Measurements from ENCODE around the gene LHX4.

The LHX4 gene

DNA sequence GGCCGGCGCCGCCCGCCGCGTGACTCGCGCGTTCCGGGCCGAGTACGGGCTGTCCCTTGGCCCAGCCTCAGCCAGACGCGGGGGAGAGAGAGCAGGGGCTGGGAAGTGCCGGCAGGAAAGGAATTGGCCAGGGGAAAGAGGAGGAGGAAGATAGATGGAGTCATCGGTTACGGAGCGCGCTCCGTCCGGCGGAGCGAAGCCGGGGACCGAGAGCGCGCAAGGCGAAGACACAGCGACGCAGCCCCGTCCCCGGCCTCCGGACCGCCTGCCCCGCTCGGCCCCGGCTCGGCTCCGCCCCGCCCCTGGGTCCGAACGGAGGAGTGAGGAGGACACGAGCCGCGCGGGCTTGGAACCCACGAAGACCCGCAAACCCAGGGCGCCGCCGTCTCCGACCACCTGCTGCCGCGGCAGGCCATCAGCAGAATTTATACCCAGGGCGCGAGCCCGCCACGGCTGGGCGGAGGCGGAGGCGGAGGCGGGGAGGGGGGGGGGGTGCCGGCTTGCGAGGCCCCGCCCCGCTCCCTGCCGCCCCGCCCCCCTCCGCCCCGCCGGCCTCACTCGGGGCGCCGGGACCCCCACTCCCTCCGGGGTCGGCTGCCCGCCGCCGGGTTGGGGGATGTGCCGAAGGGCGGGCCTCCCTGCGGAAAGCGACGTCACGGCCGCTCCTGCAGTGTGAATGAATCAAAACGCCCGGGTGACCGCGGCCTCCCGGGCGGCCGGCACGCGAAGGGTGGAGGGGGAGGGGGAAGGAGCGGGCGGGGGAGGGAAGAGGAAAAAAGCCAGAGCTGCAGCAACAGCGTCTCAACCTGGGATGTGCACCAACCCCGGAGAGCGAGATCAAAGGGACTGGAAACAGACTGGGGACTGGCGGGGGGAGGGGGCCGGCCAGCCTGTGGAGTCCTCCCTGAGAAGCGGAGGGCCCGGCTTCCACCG lies at the start of gene LHX4:
LHX4 (plus strand) TSS at position 782 of the 933 bp plus-strand sequence. CDS start 266 bp downstream, outside the sequence.
- H3K27ac Mint-ChIP-seq, result no peak within 1 kb of the TSS
- peaks cover 87% of the 10 kb centered on the region for H3K27me3 Mint-ChIP-seq (ENCODE audit: low read depth)
- H3K36me3 Mint-ChIP-seq (ENCODE audit: low read depth), result no peaks in the 10 kb centered on the region
- peaks cover 13% of the 10 kb centered on the region for H3K4me1 Mint-ChIP-seq (ENCODE audit: low read depth)
- peak within 1 kb of the TSS; percentile 79 for H3K4me3 Mint-ChIP-seq
- no peaks in the 10 kb centered on the region for H3K9me3 Mint-ChIP-seq

- no peak overlapping the region for H3K4me3 Mint-ChIP-seq
- H3K27ac Mint-ChIP-seq, result no peak overlapping the region
- peaks cover 1% of the 10 kb centered on the region for H3K36me3 Mint-ChIP-seq (ENCODE audit: low read depth)
- H3K9me3 Mint-ChIP-seq, result no peaks in the 10 kb centered on the region
- H3K4me1 Mint-ChIP-seq (ENCODE audit: low read depth), result no peaks in the 10 kb centered on the region
- no peaks in the 10 kb centered on the region for H3K27me3 Mint-ChIP-seq (ENCODE audit: low read depth)
Measured at GRCh38 chr1:180181048-180181447, 49.0 kb upstream of the LHX4 start.

DNA sequence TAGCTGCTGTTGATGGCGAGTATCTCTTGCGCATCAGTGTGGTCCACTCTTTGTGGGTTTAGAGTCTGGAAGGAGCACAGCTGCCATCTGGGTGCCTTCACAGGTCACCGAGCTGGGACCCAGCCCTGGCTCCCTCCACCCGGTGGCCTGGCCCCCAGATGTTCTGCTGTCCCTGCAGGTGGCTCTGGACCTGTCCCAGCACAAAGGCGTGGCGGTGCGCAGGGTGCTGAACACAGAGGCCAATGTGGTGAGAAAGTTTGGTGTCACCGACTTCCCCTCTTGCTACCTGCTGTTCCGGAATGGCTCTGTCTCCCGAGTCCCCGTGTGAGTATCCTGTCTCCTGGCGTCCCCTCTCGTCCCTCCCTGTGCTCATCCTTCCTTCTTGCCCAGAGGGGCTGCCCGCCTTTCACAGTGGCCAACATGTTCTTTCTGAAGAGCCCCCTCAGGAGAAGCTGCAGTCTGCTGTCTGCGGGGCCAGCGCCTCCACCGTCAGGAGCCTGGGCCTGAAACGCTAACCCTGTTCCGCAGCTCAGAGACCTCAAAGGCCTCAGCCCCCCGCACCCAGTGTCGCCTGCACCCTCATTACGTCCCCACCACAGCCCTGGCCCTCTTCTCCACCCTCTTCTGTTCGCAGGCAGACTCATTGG lies 47.9 kb upstream of the LHX4 start:
- H3K36me3 Mint-ChIP-seq (ENCODE audit: low read depth), result peaks cover 2% of the 10 kb centered on the region
- H3K27me3 Mint-ChIP-seq (ENCODE audit: low read depth), result no peaks in the 10 kb centered on the region
- H3K27ac Mint-ChIP-seq, result no peak overlapping the region
- H3K4me3 Mint-ChIP-seq, result no peak overlapping the region
- no peaks in the 10 kb centered on the region for H3K9me3 Mint-ChIP-seq
- no peaks in the 10 kb centered on the region for H3K4me1 Mint-ChIP-seq (ENCODE audit: low read depth)

DNA sequence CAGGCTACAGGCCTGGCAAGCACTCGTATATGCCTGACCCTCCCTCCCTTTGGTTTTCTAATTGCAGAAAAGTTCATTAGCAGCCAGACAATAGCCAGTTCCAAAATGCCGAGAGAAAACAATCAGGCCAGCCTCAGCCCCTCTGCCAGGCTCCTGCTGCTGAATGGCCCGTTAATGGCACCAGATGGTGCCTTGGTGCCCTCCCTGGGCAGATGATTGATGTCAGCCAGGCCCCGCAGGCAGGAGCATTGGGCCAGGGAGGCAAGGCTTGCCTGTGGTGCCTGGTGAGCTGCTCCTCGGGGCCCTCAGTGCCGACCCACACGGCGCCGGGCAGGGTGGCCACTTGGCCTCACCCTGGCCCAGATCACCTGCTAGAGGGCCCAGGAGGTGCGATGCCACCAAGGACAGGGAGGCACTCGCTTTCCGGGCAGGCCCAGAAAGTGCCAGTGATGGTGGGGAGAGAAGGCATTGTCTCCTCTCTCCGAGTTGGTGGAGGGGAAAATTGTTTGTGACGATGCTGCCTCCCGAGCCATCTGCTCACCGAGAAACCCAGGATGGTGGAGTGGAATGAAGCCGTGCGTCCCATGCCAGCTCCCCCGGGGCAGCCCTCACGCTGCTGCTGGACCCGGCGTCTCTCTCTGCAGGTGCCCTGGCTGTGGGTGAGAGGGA lies 47.3 kb upstream of the LHX4 start:
- Mint-ChIP-seq H3K36me3 (ENCODE audit: low read depth) (peaks cover 2% of the 10 kb centered on the region), H3K27ac (no peak overlapping the region), H3K27me3 (ENCODE audit: low read depth) (no peaks in the 10 kb centered on the region), H3K4me3 (no peak overlapping the region), H3K9me3 (no peaks in the 10 kb centered on the region), H3K4me1 (ENCODE audit: low read depth) (no peaks in the 10 kb centered on the region)

- no peaks in the 10 kb centered on the region for H3K9me3 Mint-ChIP-seq
- H3K27ac Mint-ChIP-seq, result no peak overlapping the region
- H3K4me3 Mint-ChIP-seq, result no peak overlapping the region
- peaks cover 2% of the 10 kb centered on the region for H3K36me3 Mint-ChIP-seq (ENCODE audit: low read depth)
- H3K4me1 Mint-ChIP-seq (ENCODE audit: low read depth), result no peaks in the 10 kb centered on the region
- no peaks in the 10 kb centered on the region for H3K27me3 Mint-ChIP-seq (ENCODE audit: low read depth)
Measured at GRCh38 chr1:180183426-180183825, 46.6 kb upstream of the LHX4 start.

- H3K4me3 Mint-ChIP-seq, result no peak overlapping the region
- no peaks in the 10 kb centered on the region for H3K27me3 Mint-ChIP-seq (ENCODE audit: low read depth)
- no peaks in the 10 kb centered on the region for H3K4me1 Mint-ChIP-seq (ENCODE audit: low read depth)
- no peak overlapping the region for H3K27ac Mint-ChIP-seq
- no peaks in the 10 kb centered on the region for H3K9me3 Mint-ChIP-seq
- peaks cover 2% of the 10 kb centered on the region for H3K36me3 Mint-ChIP-seq (ENCODE audit: low read depth)
Measured at GRCh38 chr1:180184041-180184440, 46.0 kb upstream of the LHX4 start.

GRCh38 chr1:180185281-180185680 lies 44.8 kb upstream of the LHX4 start:
- H3K27me3 Mint-ChIP-seq (ENCODE audit: low read depth), result no peaks in the 10 kb centered on the region

GRCh38 chr1:180185971-180186645 lies 44.0 kb upstream of the LHX4 start:
- no peak overlapping the region for H3K4me3 Mint-ChIP-seq
- no peaks in the 10 kb centered on the region for H3K9me3 Mint-ChIP-seq
- no peak overlapping the region for H3K27ac Mint-ChIP-seq
- H3K27me3 Mint-ChIP-seq (ENCODE audit: low read depth), result no peaks in the 10 kb centered on the region
- peaks cover 2% of the 10 kb centered on the region for H3K36me3 Mint-ChIP-seq (ENCODE audit: low read depth)
- no peaks in the 10 kb centered on the region for H3K4me1 Mint-ChIP-seq (ENCODE audit: low read depth)

More at GRCh38 chr1:180185281-180185680, 44.8 kb upstream of the LHX4 start:
- Mint-ChIP-seq H3K36me3 (ENCODE audit: low read depth) (peaks cover 2% of the 10 kb centered on the region), H3K9me3 (no peaks in the 10 kb centered on the region), H3K4me1 (ENCODE audit: low read depth) (no peaks in the 10 kb centered on the region), H3K27ac (no peak overlapping the region), H3K4me3 (no peak overlapping the region)

GRCh38 chr1:180186831-180187230 lies 43.2 kb upstream of the LHX4 start:
- Mint-ChIP-seq H3K4me1 (ENCODE audit: low read depth) (no peaks in the 10 kb centered on the region), H3K27ac (no peak overlapping the region), H3K36me3 (ENCODE audit: low read depth) (peaks cover 3% of the 10 kb centered on the region), H3K4me3 (no peak overlapping the region), H3K9me3 (no peaks in the 10 kb centered on the region), H3K27me3 (ENCODE audit: low read depth) (no peaks in the 10 kb centered on the region)

DNA sequence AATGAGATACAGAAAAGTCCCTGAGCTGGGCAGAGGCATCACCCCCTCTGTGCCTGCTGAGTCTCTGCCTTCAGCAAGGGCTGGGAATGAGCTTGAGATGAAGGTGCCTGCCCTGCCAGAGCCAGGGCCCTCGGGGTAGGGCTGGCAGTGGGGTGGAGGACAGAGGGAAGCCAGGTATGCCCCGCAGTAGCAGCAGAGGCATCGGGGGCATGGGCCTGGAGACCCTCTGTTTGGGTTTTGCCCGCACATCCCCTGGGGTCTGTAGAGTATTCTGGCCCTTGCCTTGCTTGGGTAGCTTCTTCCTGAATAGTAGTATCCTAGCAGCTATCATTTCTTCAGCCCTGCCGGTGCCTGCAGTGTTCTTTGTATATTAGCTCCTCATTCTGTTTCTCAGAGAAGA lies 42.4 kb upstream of the LHX4 start:
- Mint-ChIP-seq H3K4me3 (no peak overlapping the region), H3K36me3 (ENCODE audit: low read depth) (peaks cover 3% of the 10 kb centered on the region), H3K27me3 (ENCODE audit: low read depth) (no peaks in the 10 kb centered on the region), H3K27ac (no peak overlapping the region), H3K4me1 (ENCODE audit: low read depth) (peaks cover 4% of the 10 kb centered on the region), H3K9me3 (no peaks in the 10 kb centered on the region)

- no peak overlapping the region for H3K27ac Mint-ChIP-seq
- no peak overlapping the region for H3K4me3 Mint-ChIP-seq
- no peaks in the 10 kb centered on the region for H3K27me3 Mint-ChIP-seq (ENCODE audit: low read depth)
- peaks cover 6% of the 10 kb centered on the region for H3K4me1 Mint-ChIP-seq (ENCODE audit: low read depth)
- H3K9me3 Mint-ChIP-seq, result no peaks in the 10 kb centered on the region
- H3K36me3 Mint-ChIP-seq (ENCODE audit: low read depth), result peaks cover 3% of the 10 kb centered on the region
Measured at GRCh38 chr1:180188091-180188506, 42.0 kb upstream of the LHX4 start.

DNA sequence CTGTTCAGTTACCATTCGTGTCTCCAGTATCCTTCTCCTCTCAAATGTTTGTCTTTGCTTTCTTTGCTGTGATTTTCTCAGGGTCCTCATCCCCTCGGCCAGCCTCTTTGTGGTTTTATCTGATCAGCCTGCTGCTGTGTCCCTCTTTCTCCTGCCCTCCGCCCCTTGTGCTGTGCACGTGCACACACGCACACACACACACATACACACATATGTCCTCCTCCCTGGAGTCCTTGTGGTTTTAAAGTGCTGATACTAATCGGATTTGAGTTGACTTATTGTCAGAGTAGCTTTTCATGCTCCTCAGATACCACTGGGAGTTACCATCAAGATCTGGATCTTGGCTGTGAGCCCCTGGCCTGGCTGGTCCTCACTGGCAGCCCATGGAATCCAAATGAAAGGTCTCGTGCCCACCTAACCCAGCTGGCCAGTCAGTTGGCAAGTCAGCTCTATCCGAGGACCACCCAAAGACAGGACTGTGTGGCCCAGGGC lies 41.3 kb upstream of the LHX4 start:
- no peaks in the 10 kb centered on the region for H3K27me3 Mint-ChIP-seq (ENCODE audit: low read depth)

DNA sequence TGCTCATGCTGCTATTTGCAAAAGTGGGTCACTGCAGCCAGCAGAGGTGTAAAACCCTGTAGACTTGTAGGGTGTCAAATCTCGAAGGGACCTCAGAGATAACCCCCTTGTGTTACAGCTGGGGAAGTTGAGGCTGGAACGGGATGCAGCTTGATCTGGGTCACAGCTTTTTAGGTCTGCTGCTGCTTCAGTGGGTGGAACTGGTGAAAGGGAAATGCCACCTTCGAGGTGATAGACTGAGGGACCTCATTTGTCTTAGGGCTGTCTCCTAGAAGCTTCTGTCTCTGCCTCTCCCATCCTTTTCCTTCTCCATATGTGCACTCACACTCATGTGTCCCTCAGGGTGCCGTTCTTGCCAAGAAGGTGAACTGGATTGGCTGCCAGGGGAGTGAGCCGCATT lies 40.0 kb upstream of the LHX4 start:
- Mint-ChIP-seq H3K4me1 (ENCODE audit: low read depth) (peaks cover 6% of the 10 kb centered on the region), H3K4me3 (no peak overlapping the region)

More for the DNA sequence above, 41.3 kb upstream of the LHX4 start:
- Mint-ChIP-seq H3K27ac (no peak overlapping the region), H3K4me1 (ENCODE audit: low read depth) (peaks cover 6% of the 10 kb centered on the region), H3K36me3 (ENCODE audit: low read depth) (peaks cover 3% of the 10 kb centered on the region), H3K9me3 (no peaks in the 10 kb centered on the region), H3K4me3 (no peak overlapping the region)

DNA sequence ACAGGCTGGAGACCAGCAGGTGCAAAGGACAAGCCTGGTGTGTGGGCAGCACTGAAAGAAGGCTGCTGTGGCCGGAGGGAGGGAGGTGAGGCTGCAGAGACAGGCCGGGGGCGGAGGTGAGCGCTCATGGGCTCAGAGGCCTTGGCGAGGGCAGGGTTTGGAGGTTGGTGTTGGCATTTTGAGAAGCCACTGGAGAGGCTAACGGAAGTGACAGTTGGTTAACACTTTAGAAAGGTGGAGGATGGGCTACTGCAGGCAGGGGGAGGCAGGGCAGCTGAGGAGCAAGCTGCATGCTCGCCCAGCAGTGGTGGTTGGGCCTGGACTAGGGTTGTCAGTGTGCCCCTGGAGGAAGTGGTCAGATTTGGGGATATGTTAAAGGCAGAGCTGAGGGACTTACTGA lies 37.9 kb upstream of the LHX4 start:
- H3K9me3 Mint-ChIP-seq, result no peaks in the 10 kb centered on the region
- peaks cover 1% of the 10 kb centered on the region for H3K36me3 Mint-ChIP-seq (ENCODE audit: low read depth)
- H3K4me1 Mint-ChIP-seq (ENCODE audit: low read depth), result peaks cover 6% of the 10 kb centered on the region
- H3K27ac Mint-ChIP-seq, result peak overlapping the region; percentile 56
- no peak overlapping the region for H3K4me3 Mint-ChIP-seq
- H3K27me3 Mint-ChIP-seq (ENCODE audit: low read depth), result no peaks in the 10 kb centered on the region

More for the DNA sequence above, 40.0 kb upstream of the LHX4 start:
- H3K9me3 Mint-ChIP-seq, result no peaks in the 10 kb centered on the region
- peaks cover 3% of the 10 kb centered on the region for H3K36me3 Mint-ChIP-seq (ENCODE audit: low read depth)
- no peak overlapping the region for H3K27ac Mint-ChIP-seq
- no peaks in the 10 kb centered on the region for H3K27me3 Mint-ChIP-seq (ENCODE audit: low read depth)

Measured in T-helper 1 cell treated with Interleukin-12 subunit alpha and Interleukin-12 subunit beta and Interleukin-4 antibody, amounts not matched to agents 30 μg/mL and 1 μg/mL, for 36 hours (primary cell).